SK-N-DZ (cell line): ENCODE measurements around the gene CNPY1.

Experiments
- DNase-seq: peaks from one replicate; pipeline ENCODE4 v3.0.0-alpha.2; 2015; ENCODE audit warnings: low spot score

CNPY1 gene

DNA sequence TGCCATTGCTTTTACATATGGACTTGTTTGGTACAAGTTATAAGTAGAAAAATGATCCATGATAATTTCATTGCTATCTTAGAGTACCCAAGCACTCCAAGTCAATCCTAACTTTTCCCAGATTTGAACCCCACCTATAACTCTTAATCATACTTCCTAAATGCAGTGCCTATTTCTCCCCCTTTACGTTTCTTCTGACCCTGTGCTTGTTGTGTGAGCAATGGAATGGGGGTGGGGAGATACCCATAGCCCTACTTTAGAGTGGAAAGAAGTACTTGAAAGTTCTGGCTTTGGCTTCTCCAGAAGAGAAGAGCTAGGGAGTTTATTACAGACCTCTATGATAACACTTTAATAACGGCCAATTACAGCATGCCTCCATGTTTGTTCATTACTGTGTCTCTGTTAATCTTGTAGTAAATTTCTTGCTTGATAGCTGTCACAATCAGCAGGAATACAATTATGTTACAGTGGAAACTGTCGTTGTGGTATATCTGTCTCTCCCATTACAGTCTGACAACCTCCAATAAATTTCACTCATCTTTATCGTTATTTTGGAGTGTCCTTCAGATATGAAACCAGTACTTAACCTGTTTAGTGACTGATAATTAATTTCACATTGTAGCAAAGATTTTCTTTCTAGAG lies 34.0 kb downstream of the CNPY1 start:
- DNase-seq: no peak

DNA sequence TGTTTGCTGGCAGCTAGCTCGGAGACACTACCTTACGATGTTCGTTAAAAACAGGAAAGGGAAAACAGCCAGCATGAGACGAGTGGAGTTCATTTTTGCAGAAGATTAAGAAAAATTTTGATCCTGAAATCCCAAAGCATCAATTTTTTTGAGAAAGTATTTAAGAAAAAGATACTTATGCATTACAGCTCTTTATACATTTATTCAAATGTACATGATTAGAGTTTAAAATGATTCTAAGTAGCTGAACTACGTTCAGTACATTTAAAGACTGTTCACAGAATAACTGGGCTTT lies 34.7 kb downstream of the CNPY1 start:
- DNase-seq: no peak

GRCh38 chr7:155510975-155511701 lies 35.2 kb downstream of the CNPY1 start:
- no peak for DNase-seq

- no peak for DNase-seq
Measured at GRCh38 chr7:155509725-155510551, 36.4 kb downstream of the CNPY1 start.

DNA sequence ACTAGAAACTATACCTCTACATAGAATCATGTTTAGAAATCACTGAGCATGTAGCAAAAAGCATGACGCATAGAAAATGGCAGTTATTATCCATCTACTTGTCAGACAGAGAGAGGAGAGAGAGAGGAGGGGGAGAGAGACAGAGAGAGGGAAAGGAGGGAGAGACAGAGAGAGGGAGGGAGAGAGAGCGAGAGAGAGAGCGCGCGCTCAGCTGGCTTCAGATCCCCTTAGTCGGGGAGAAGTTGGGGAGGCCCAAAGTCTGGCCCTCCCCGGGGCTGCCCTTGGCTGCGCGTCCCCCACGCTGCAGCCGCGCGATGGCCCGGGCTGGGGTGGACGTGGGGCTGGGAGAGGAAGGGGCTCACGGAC lies 37.0 kb downstream of the CNPY1 start:
- DNase-seq: no peak

DNA sequence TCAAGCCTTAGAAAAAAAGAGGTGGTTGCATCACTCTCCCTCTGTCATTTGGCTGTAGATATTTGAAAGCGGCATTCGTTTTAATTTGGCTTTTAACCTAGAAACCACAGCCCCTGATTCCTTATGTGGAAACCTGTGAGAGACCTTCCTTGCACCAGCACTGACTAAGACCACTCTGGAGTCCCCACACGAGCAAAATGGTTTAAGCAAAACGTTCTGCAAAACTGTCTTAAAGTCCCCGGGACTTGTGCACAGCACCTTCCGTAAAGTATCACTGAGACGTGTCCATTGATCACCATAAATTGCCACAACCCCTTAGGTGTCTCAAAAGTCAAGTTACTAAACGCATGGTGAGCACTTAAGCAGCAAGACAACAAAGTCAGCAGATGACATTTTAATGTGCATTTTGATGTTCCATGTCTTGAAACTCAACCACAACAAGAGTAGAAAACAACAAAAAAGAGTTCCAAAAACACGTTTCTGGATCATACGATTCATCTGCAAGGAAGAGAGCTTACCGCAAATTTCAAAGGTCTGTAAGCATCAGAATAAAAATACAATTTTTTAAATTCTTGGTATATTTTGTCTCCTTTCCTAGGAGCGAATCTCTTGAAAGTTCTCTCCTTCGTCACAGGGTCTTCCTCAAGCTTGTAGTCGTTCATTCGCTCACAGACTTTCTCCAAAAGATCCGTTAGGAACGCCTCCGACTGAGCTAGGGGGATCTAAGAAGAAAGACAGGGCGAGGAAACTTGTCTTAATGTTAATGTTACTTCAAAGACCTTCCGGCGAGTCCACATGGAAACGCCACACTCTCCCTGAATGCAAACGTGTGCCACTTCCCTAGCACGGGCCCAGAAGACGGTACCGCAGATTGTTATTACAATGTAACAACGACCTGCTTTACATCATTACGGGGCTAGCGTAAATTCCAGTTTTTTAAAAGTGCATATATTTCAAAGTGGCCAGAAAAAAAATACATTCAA lies 37.7 kb downstream of the CNPY1 start:
- no peak for DNase-seq

DNA sequence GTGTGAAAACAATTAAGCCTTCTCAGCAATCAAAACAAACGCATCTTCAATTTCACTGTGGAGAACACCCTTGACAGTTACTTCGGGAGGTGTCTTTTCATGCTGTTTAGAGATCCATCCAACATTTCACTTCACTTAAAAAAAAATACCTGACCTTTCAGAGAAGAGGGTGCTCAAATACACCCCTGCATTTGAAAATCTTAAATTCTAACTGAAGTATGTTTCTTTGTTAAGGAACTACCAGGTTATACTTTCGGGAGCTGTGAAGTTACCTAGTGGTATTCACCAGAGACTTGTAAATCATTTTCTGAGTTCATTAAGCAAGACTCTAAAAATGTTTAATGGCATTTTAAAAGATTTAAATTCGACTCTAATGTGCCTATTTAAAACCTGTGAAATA lies 38.8 kb downstream of the CNPY1 start:
- DNase-seq: no peak

- DNase-seq: peak; percentile 18
Measured at GRCh38 chr7:155506854-155507337, 39.5 kb downstream of the CNPY1 start.

DNA sequence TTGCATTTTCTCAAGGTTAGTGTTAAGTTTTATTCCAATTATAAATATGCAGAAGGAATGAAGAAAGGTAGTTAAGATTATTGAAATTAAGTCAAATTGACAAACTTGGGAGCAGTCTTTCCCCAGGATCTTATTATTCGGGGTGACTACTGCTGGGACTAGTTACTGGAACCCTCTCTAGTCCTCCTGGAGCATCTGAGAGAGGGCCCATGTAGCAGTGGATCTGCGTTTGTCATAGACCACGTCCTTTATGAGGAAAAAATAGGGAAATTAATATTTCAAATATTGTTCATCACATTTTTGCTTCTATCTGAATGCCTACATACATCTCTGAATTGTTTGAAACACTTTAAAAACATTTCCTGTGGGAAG lies 41.0 kb downstream of the CNPY1 start:
- DNase-seq: no peak

DNA sequence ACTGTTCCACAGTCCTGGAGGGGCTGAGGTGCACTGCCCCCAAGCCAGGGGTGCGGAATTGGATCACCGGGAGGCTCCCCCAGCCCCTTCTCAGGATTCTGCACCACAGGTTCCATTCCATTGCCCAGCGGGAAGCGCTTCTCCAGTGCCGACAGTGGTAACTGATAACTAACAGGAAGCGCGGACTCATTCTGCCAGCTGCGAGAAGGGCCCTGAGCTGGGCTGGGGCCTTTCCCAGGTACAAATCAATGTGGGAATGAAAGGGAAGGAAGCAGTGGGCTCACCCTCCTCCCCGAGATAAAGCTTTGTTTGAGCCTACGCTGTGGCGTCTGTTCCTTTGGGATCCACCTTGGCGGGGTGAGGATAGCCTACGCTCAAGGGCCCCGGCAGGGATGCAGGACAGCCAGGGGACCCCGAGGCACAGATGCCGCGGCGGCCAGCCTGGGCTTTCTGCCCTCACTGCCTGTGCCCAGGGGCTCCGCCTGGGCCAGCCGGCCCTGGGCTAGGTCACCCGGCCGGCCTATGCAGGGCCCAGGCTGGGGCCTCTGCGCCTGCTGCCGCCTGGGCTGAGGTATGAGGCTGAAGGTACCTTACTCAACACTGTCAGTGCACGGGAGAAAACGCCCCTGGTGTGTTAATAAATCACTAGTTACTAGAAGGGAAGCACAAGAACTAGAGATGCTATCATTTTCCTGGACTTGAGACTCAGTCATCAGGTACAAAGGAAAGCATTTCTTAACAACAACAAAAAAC lies 49.0 kb downstream of the CNPY1 start:
- no peak for DNase-seq

GRCh38 chr7:155496267-155497005 lies 49.9 kb downstream of the CNPY1 start:
- DNase-seq: no peak

GRCh38 chr7:155495440-155496248 lies 50.7 kb downstream of the CNPY1 start:
- DNase-seq: no peak

- DNase-seq: no peak
Measured at GRCh38 chr7:155494551-155494950, 51.8 kb downstream of the CNPY1 start.

DNA sequence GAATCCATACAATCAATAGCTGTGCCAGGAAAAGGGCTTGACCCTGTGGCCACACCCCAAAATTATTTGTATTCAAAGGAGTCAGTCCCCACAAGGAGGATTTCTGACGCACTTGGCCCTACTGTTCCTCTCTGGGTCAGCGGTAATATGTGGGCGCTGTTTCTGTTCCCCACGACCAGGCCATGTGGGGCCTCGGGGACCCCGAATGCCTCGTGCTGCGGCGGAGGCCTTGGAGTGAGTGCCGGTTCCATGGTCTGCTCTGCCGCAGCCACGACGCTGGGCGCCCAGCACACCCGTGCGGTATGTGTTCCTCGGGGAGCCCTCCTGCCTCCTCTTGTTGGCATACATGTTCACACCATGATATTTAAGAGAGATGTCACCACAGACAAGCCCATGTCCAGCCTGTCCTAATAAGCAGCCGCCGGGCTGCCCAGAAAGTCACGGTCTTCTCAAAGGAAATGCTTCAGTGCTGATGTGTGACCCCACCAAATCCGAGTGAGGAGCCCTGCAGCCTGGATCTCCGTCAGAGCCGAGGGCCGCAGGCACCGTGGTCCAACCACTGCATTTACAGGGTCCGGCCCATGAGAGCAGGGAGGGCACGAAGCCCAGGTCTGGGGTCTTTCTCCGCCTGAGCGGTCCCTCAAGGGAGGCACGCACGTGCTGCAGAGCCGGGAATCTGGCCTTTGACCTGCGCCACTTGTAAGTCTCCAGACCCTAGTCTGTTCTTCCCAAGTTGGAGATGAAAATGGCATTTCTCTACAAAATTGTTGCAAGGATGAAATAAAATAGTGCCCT lies 52.4 kb downstream of the CNPY1 start:
- DNase-seq: no peak

- DNase-seq: no peak
Measured at GRCh38 chr7:155491812-155492211, 54.5 kb downstream of the CNPY1 start.

DNA sequence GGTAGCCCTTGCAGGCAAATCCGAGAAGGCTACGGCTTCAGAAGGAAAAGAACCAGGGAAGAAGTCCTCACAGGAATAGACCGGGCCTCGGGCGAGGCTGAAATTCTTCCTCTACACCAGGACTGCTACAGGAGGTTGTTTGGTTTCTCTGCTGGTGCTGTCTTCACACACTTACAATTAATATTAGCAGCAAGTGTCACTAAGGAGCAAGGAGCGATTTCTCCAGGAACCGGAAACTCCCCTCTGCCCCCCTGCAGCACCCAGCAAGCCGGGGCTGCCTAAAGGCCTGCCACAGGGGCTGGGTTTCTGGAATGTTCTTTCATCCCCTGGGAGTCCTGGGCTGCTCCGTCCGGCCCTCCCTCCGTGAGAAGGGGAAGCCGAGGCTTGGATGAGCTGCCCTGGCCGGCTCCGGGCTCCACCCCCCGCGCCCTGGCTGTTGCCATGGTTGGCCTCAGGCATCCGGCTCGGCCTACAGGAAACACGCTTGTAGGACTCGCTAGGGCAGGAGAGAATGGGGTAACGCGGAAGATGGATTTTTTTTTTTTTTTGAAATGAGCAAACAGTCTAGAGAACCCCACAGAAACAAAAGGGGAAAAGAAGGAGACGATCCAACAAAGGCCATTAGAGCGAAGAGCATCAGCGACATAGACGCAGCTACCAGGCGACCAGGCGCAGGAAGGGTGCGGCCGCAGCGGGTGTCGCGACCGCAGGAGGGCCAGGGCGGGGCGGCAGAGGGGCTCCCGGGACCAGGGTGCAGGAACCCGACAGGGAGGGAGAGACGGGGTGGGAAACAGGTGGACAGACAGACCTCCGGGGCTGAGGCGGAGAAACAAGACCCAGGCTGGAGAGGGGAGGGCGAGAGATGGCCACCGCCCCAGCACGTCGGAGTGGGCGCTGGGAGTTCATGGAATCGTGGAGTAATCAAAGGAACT lies 55.4 kb downstream of the CNPY1 start:
- no peak for DNase-seq
